Karpas-422 (cell line): ENCODE data around the gene ACYP1. TPM values are rescaled to one million over a fixed set of nuclear protein-coding genes. Genes with fewer than 3 reads are reported as not detected.

ENCODE experiments used
- DNase-seq: peaks from one replicate; pipeline ENCODE4 v3.0.0-alpha.2; 2015
- H2AFZ ChIP-seq: fragments of 200-600 bp; sonication (generic); 2 replicates; pipeline ENCODE4 v1.6.1; 2014; ENCODE audit warnings: antibody characterized with exemption, low read length, mixed read lengths
- H3K27ac ChIP-seq: fragments of 200-600 bp; sonication (generic); 2 replicates; pipeline ENCODE4 v1.5.1; 2014; ENCODE audit warnings: mild to moderate bottlenecking, low read length, moderate library complexity
- H3K27me3 ChIP-seq: fragments of 200-600 bp; sonication (generic); 2 replicates; pipeline ENCODE4 v1.6.1; 2014; ENCODE audit warnings: low read length, mixed read lengths
- H3K36me3 ChIP-seq: fragments of 200-600 bp; sonication (generic); 2 replicates; pipeline ENCODE4 v1.6.1; 2014; ENCODE audit warnings: low read length, mixed read lengths; ENCODE audit not compliant: insufficient read depth
- H3K4me1 ChIP-seq: fragments of 200-600 bp; sonication (generic); 2 replicates; pipeline ENCODE4 v1.6.1; 2014; ENCODE audit warnings: mild to moderate bottlenecking, low read length, mixed read lengths
- H3K4me2 ChIP-seq: fragments of 200-600 bp; sonication (generic); 2 replicates; pipeline ENCODE4 v1.6.1; 2014; ENCODE audit warnings: low read length, low read depth, mild to moderate bottlenecking; ENCODE audit not compliant: poor library complexity, severe bottlenecking
- H3K4me3 ChIP-seq: fragments of 200-600 bp; sonication (generic); 2 replicates; pipeline ENCODE4 v1.5.1; 2014; ENCODE audit warnings: mild to moderate bottlenecking, antibody characterized with exemption, low read length, mixed read lengths
- H3K79me2 ChIP-seq: fragments of 200-600 bp; sonication (generic); 2 replicates; pipeline ENCODE4 v1.6.1; 2014; ENCODE audit warnings: mild to moderate bottlenecking, low read length, mixed read lengths
- H3K9ac ChIP-seq: fragments of 200-600 bp; sonication (generic); 2 replicates; pipeline ENCODE4 v1.6.0; 2014; ENCODE audit warnings: low read length
- H3K9me2 ChIP-seq: fragments of 200-600 bp; sonication (generic), shearing (Covaris generic); replicated peaks from 2 replicates; pipeline ENCODE4 v1.6.0; 2014; ENCODE audit warnings: mild to moderate bottlenecking, low read length, moderate library complexity; ENCODE audit not compliant: insufficient read depth
- H3K9me3 ChIP-seq: fragments of 300-700, 200-600 bp; sonication (generic); 2 replicates; pipeline ENCODE4 v1.6.1; 2014; ENCODE audit warnings: low read length, mixed read lengths
- H4K20me1 ChIP-seq: fragments of 200-600 bp; sonication (generic); 2 replicates; pipeline ENCODE4 v1.6.1; 2014; ENCODE audit warnings: mild to moderate bottlenecking, antibody characterized with exemption, low read length, low read depth; ENCODE audit not compliant: insufficient read depth
- small RNA-seq: library from RNA; depleted of rRNA; stranded (forward); fragments of <200 nt; gene quantifications from one replicate; pipeline ENCODE3, GENCODE V24; 2014
- total RNA-seq: library from RNA; depleted of rRNA; stranded (reverse); fragments of >200 nt; shearing (Covaris generic); gene quantifications from 2 replicates; pipeline ENCODE4 v1.2.3, GENCODE V29; 2014; ENCODE audit warnings: low replicate concordance; rRNA removed

Gene ACYP1
- total RNA-seq, 1 experiment from 2014 or later: 84.2 TPM

DNA sequence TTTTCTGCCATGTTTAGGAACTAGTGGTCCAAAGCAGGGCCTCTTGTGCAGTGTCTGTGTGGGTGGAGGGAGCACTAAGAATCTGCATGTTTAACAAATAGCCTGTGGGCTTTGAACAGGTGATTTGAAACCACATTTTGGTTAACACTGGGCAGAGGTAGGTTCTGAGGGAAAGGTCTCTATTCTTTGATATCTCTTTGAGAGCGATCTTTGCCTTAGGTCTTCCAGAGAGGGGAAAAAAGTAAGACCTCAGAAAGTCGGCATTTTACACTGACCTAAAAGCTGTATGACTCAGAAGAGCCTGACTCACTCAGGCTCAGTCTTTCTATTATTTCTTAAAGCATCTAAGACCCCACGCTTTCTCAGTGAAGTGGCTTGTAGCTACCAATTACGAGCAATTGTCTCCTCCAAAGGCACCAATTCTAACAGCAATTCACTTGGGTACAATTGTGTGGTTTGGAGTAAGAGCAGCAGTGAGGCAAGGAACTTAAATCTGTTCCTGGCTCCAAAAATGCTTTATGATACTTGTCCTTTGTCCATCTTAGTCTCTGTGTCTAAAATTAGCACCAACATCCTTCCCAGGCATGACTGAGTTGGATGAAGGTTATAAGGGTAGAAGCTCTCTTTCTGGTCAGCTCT lies 52.3 kb downstream of the ACYP1 start:
- no peaks in the 10 kb centered on the region for H3K9me2 ChIP-seq
- no peak for DNase-seq
- H3K9ac ChIP-seq: no peak overlapping the region
- H3K79me2 ChIP-seq: no peaks in the 10 kb centered on the region
- H3K27me3 ChIP-seq: no peaks in the 10 kb centered on the region
- no peaks in the 10 kb centered on the region for H3K9me3 ChIP-seq
- H3K27ac ChIP-seq: no peak overlapping the region
- no peak overlapping the region for H3K4me2 ChIP-seq
- no peaks in the 10 kb centered on the region for H4K20me1 ChIP-seq
- H3K4me1 ChIP-seq: no peaks in the 10 kb centered on the region
- H3K4me3 ChIP-seq: no peak overlapping the region
- peaks cover 71% of the 10 kb centered on the region; the same call in 1 of the 2 replicates for H3K36me3 ChIP-seq
- H2AFZ ChIP-seq: no peak overlapping the region

- Histone ChIP-seq H3K4me3 (no peak overlapping the region), H3K27me3 (no peaks in the 10 kb centered on the region), H4K20me1 (no peaks in the 10 kb centered on the region), H2AFZ (no peak overlapping the region), H3K79me2 (no peaks in the 10 kb centered on the region), H3K36me3 (peaks cover 71% of the 10 kb centered on the region; the same call in 1 of the 2 replicates), H3K9me2 (no peaks in the 10 kb centered on the region), H3K4me1 (no peaks in the 10 kb centered on the region), H3K27ac (no peak overlapping the region), H3K9me3 (no peaks in the 10 kb centered on the region), H3K4me2 (no peak overlapping the region), H3K9ac (no peak overlapping the region)
- no peak for DNase-seq
These were observed 53.2 kb downstream of the ACYP1 start for GRCh38 chr14:75010472-75011093.

- Histone ChIP-seq H3K9me3 (no peaks in the 10 kb centered on the region), H3K27ac (no peak overlapping the region), H3K9ac (no peak overlapping the region), H3K4me1 (peaks cover 2% of the 10 kb centered on the region), H4K20me1 (no peaks in the 10 kb centered on the region), H3K79me2 (peaks cover 6% of the 10 kb centered on the region), H3K4me3 (no peak overlapping the region), H3K9me2 (no peaks in the 10 kb centered on the region), H3K27me3 (no peaks in the 10 kb centered on the region), H2AFZ (no peak overlapping the region), H3K36me3 (peaks cover 68% of the 10 kb centered on the region; the same call in 1 of the 2 replicates), H3K4me2 (no peak overlapping the region)
- no peak for DNase-seq
These were observed 54.6 kb downstream of the ACYP1 start for GRCh38 chr14:75009176-75009575.

DNA sequence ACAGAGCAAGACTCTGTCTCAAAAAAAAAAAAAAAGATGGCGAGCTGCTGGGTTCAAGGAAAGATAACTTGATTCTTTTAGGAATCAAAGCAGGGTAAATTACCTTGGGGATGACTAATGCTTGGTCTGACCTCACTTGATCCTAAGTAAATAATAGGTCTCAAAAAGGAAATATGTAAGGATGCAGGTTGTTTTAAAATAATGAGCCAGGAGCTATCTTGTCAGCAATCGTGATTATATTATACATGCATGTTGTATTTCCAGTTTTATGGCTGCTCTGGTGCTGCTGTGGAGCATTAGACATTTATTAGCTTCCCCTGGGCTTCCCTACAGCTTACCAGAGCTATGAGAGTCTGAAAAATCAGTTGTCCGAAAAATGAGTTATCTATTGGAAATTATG lies 58.5 kb downstream of the ACYP1 start:
- peaks cover 42% of the 10 kb centered on the region; the same call in 1 of the 2 replicates for H3K36me3 ChIP-seq
- peaks cover 17% of the 10 kb centered on the region for H3K4me1 ChIP-seq

GRCh38 chr14:75003250-75004027 lies 60.4 kb downstream of the ACYP1 start:
- Histone ChIP-seq H2AFZ (0 out of 2 replicates have a peak overlapping the region, but pooled peaks have one; percentile 39), H3K4me3 (peak overlapping the region; percentile 89), H3K27ac (peak overlapping the region; percentile 23; the same call in 1 of the 2 replicates), H3K79me2 (peaks cover 20% of the 10 kb centered on the region), H3K9me3 (peaks cover 5% of the 10 kb centered on the region; the same call in 1 of the 2 replicates), H3K9ac (peak overlapping the region; percentile 87), H3K9me2 (no peaks in the 10 kb centered on the region), H3K4me1 (peaks cover 17% of the 10 kb centered on the region), H3K4me2 (peak overlapping the region; percentile 94), H3K36me3 (peaks cover 31% of the 10 kb centered on the region; the same call in 1 of the 2 replicates), H4K20me1 (peaks cover 2% of the 10 kb centered on the region; the same call in 1 of the 2 replicates), H3K27me3 (no peaks in the 10 kb centered on the region)
- peak; percentile 65 for DNase-seq

More for the DNA sequence above, 58.5 kb downstream of the ACYP1 start:
- Histone ChIP-seq H3K79me2 (peaks cover 20% of the 10 kb centered on the region), H3K27me3 (no peaks in the 10 kb centered on the region), H3K9me3 (peaks cover 5% of the 10 kb centered on the region; the same call in 1 of the 2 replicates), H3K4me3 (no peak overlapping the region), H4K20me1 (peaks cover 2% of the 10 kb centered on the region; the same call in 1 of the 2 replicates), H3K27ac (no peak overlapping the region), H3K9me2 (no peaks in the 10 kb centered on the region), H2AFZ (no peak overlapping the region), H3K4me2 (no peak overlapping the region), H3K9ac (no peak overlapping the region)
- DNase-seq: no peak

Small RNAs within 50 kb of the gene (small RNA-seq; reads per million reads assigned to genes)
- not detected for gene RNU6-689P

Other genes starting within 250 kb of the ACYP1 start
- gene PROX2, start 187.9 kb downstream of the ACYP1 start, total RNA-seq: 2.3 and 2.6 TPM in 2 replicates
- gene DLST, start 182.1 kb downstream of the ACYP1 start, total RNA-seq: 101 and 105 TPM in 2 replicates
- 34.3 and 60.2 TPM in 2 replicates for gene RPS6KL1, start 140.8 kb downstream of the ACYP1 start, total RNA-seq
- gene PGF, start 108.4 kb downstream of the ACYP1 start, total RNA-seq: 3.5 and 8.3 TPM in 2 replicates
- gene EIF2B2, start 61.1 kb downstream of the ACYP1 start, total RNA-seq: 86.5 and 106 TPM in 2 replicates
- 58.3 and 71.5 TPM in 2 replicates for gene MLH3, start 12.6 kb downstream of the ACYP1 start, total RNA-seq
- gene ZC2HC1C, start 5.6 kb upstream of the ACYP1 start, total RNA-seq: 1.1 and 2.9 TPM in 2 replicates
- 103 and 179 TPM in 2 replicates for gene NEK9, start 63.0 kb upstream of the ACYP1 start, total RNA-seq
- 104 and 349 TPM in 2 replicates for gene TMED10, start 112.6 kb upstream of the ACYP1 start, total RNA-seq
- 3.8 and 5.5 TPM in 2 replicates for gene FOS, start 214.8 kb upstream of the ACYP1 start, total RNA-seq